NK-92 (cell line): ENCODE measurements around the gene PHF21B.
"Not testable (repeated sequence)": the region's sequence is repeated elsewhere in the genome, so short reads cannot be mapped to it uniquely, and the experiment has no call there.

Experiments used
- DNase-seq: peaks from one replicate; lab custom pipeline; 2025; ENCODE audit not compliant: unreplicated experiment; lab: John Stamatoyannopoulos, UW

PHF21B gene

DNA sequence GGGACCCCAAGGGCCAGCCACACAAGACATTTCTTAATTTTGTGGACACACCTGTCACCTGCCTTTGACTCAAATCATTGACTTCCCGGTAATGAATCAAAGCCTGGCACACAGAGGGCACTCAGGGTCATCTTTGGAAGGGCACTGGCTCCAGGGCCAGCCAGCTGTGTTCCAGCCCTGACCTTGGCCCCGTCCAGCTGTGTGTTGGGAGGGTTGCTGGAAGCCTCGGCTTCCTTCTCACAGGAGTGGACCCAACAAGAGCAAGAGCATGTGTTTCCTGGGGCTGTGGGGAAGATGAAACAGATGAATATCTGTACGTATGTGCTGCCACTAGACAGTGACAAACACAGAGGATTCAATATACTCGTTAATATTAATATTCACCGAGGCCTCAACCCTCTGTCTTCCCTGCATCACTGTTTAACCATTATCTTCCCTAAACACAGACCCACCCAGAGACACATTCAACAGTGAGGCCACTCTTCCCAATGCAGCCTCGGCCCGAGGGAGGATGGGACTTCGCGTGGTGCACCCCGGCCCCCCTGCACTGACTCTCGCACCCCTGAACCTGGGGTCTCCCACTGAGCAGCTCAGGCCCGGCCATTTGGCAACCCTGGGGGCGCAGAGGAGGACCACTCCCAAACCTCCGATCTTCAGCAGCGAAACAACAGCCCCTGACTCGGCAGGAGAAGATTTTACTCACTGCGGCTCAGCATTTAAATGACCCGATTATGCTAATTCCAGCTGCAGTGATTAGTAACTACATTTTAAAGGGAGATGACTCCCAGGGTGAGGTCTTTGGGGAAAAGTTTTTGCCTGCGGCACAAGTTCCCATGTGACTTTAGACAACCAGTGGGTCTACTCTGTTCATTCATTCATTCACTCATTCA, 45.7 kb downstream of the PHF21B start:
- no peak for DNase-seq

DNA sequence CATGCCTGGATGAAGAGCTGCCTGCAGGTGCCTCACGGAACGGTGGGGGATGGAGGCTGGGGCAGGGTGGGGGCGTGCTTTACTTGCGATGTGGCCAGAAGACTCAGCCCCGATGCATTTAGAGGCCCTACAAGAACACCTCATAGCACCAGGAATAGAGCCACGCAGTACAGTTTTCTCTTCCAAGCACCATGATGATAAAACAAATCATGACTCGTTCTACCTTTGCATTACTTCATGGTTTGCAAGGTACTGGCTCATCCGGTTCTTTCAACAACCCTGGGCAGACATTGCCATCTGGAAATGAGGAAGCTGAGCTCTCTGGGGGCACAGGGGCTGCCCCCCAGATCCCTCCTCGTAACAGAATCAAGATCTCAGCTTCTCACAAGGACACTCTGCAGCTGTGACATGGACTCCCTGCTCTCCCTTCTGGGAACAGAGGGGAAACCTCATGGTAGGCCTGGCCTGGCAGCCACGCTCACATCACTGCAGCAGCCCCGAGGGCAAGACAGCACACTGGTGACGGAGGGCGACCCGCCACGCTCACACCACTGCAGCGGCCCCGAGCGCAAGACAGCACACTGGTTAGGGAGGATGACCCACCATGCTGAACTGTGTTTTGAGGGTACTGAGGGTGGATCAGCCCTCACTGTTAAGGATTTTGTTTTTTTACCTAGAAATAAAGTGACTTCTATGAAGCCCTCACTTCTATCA, 46.9 kb downstream of the PHF21B start:
- DNase-seq = no peak

DNA sequence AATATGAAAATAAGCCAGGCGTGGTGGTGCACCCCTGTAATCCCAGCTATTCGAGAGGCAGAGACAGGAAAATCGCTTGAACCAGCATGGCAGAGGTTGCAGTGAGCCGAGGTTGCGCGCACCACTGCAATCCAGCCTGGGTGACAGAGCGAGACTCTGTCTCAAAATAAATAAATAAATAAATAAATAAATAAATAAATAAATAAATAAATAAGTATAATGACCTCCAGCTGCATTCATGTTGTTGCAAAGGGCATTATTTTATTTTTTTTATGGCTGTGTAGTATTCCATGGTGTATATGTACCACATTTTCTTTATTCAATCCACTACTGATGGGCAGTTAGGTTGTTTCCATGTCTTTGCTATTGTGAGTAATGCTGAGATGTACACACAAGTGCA, 48.1 kb downstream of the PHF21B start:
- DNase-seq = not testable (repeated sequence)

DNA sequence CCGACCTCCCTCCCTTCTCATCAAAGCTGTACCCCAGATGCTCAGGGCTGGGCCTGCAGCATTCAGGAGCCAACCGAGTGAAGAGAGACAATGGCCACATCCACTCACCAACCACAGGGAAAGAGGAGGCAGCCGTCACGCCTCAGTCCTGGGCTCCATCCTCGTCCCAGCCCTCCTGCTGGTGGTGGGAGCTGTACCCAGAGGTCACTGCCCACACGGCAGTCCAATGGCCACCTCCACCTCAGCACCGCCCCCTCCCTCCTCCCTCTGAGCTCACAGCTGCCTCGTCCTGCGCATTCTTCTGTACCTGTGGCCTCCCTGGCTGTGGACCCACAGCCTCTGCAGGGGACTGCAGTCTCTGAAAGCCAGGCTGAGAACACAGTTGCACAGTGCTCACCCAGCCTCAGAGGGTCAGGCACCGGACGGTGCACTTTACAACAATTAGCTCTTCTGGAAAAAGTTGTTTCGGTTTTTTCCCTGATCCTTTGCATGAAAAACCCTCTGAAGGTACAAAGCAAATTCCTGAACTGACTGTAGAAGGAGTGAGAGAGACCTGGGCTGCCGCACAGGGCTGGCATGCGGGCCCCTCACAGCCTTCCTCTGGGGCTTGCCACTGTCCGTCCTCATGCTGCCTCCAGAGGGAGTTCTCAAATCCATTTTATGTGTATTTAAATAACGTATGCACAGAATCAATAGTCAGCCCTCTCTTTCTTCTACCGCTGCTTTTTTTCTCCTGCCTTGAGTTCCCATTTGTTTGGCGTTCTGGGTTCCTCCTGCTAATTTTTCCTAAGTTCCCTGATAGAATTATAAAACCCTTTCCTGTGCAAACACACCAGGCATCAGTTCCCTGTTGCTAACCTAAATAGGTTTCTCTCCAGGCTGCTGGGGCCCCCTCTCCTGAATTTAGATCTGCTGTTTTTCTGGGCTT, 52.7 kb downstream of the PHF21B start:
- no peak for DNase-seq

DNA sequence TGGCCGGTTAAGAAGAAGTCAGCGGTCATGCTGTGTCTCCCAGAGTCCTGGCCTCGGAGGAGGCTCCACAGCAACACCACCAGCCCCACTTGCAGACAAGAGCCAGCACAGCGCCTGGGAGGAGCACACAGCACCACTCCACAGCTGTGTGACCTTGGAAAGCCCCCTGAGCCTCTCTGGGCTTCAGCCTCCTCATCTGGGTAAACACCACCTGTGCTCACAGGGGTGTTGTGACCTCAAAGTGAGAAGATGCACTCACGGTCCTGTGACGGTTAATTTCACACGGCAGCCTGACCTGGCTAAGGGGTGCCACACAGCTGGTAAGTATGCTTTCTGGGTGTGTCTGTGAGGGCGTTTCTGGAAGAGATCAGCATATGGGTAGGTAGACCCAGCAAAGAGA, 54.7 kb downstream of the PHF21B start:
- DNase-seq = no peak

DNA sequence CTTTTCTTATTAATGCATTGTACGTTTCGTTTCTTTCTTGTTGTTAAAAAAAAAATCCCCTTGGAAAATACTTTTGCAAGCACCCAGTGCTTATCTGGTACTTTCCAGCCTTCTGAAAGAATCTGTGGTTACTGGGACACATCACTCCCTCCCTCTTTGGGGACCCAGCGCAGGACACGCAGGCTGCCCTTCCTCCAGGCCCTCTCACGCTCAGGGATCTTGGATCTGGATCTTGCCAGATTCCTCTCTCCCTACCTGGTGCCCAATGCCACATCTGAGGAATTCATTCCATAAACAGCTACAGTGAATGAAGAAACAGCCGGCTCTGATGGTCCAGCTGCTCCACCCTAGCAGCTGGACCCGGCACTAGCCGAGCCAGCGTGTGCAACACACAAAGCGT, 55.7 kb downstream of the PHF21B start:
- DNase-seq = no peak

DNA sequence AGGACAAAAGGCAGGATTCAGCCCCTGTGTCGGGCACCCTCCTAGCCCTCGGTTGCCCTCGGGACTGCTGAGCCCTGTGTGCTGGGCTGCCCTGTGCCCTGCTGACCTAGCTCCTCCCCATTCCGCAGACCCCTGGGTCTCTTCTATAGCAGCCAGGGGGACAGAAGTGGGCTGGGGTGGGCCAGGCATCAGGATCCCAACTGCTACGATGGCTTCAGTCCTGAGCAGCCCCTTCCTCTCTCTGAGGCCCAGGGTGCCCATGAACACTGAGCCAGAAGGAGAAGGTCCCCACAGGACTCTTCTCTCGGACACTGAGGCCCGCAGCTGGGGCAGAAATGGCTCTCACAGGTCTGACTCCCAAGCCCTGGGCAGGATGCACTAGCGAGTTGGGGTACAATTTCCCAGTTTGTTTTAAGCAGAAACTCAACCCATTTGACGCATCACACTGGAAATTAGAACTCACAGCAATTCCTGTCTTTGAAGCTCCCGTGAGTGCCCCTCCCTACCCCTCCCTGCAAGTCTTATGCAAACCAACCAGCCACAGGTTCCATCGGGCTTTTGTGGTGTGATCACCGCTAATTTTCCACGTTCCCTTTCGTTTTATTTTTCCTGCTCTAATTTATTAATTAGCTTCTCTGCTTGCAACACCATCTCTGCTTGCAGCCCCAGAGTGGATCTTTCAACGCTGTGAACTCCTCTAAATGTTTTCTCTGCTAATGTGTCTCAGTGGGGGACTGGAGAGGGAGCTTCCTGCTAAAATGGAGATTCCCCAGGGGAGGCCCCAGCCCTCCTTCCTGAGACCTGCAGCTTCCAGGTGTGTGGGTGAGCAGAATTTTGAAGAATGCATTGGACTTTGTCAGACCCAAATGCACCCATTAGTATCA, 56.7 kb downstream of the PHF21B start:
- no peak for DNase-seq

DNA sequence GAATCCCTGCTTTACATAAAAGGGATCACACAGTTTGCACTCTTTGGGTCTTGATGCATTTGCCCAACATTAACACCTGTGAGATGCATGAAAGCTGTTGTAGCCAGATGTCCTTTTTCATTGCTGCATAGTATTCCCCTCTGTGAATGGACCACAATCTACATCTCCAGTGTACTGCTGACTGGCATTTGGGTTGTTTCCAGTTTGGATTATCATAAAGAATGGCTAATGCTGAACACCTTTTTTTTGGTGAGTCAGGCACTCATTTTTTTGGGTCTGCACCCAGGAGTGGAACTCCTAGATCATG, 58.3 kb downstream of the PHF21B start:
- no peak for DNase-seq

DNA sequence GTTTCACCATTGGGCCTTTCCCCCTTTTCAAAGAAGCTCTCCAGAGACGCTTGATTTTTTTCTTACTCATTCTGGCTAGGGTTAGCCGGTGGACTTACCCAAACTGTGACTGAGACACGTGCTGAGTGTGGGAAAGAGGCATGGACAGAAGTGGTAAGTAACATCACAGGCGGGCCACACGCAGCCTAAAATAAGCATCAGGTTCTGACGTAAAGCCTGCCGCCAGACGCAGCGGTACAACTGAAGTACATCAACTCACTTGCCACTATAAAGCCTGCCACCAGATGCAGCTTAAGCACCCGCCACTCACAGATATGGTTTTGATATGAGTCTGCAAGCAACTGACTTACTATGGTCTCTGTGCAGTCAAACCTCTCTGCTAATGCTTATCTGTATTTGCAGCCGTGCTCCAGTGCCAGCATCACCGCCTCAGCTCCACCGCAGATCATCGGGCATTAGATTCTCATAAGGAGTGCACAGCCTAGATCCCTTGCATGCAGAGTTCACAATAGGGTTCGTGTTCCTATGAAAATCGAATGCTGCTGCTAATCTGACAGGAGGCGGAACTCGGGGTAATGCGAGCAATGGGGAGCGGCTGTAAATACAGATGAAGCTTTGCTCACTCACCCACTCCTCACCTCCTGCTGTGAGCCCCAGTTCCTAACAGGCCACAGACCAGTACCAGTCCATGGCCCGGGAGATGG, 58.8 kb downstream of the PHF21B start:
- DNase-seq = no peak

DNA sequence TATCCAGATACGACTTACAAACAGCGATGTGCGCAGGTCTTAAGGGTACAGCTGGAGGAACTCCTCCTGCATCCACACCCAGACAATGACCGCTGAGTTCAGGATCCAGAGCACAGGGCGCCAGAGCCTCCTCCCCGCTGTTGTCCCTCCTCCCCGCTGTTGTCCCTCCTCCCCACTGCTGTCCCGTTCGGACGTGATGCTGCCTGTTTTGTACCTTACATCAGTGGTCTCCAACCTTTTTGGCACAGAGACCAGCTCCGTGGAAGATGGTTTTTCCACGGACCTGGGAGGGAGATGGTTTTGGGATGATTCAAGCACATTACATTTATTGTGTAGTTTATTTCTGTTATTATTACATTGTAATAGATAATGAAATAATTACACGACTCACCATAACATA, 62.0 kb downstream of the PHF21B start:
- no peak for DNase-seq

DNA sequence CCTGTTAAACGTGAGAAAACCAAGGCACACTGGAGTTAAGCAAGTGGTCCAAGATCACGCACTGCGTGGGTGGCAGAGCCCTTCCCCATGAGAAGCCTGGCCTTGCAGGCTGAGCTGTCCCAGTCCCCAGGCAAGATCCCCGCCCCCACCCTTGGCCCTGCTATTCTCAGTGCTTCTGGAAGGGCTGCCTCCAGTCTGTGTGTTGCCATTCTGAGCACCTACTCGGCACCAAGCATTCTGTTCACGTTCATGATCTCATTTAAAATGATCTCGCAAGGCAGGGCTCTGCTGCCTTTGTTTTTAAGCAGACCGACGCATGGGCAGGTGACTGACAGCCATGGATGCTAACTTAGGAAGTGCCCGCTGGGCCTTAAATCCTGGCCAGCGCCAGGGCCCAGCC, 62.8 kb downstream of the PHF21B start:
- DNase-seq = no peak

DNA sequence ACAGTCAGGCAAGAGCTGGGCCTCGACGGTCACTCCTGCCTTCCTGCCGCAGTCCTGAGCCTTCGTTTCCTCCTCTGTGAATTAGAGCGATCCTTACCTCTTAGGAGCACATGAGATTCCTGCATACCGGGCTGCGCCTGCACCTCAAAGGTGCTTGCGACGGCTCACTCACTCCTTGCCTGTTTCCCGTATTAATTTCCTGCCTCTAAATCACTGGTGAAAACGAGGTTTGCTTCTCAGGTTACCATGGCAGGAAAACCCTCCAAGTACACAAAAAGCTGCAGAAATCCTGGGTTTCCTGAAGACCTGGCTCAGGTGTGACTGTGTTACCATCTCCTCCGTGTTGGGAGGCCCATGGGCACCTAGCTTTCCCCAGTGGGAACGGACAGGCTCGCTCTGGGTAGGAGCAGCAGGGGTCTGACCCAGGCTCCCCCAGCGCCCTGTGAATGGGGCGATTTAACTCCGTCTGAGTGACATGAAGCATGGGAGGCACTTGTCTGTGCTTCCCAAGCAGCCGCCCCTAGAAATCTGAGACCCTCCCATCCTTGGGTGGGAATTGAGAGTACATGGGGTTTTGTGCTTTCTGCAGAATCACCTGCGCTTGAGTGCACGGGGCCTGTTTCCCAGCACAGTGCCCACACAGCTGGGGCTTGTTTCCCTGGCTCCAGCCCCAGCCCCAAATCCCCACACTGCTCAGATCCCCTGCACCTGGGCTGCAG, 64.8 kb downstream of the PHF21B start:
- no peak for DNase-seq

DNA sequence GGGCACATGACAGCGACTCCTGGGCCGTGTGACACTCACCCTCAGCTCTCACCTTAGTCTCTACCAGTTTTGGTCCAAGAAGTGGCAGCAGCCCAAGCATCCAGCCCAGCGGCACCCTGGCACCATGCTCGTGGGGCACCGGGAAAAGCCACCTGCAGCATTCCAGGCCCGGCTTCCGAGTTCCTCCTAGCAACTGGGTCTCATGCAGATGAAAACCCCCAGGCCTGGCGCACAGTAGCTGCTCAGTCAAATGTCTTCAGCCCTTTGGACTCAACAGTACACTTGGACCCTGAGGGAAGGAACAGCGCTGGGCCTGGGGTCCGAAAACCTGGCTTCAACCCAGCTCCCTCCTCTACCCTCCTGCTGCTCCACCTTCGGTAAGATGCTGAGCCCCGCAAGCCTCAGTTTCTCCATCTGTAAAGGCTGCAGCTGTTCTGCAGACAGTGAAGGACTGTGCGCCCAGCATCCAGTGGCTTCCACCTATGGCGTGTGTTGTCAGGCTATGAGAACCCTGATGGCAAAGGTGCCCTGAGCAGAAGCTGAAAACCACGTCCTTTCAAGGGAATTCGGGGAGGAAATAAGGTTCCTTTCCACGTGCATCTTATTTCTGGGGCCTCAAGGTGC, 66.0 kb downstream of the PHF21B start:
- no peak for DNase-seq

DNA sequence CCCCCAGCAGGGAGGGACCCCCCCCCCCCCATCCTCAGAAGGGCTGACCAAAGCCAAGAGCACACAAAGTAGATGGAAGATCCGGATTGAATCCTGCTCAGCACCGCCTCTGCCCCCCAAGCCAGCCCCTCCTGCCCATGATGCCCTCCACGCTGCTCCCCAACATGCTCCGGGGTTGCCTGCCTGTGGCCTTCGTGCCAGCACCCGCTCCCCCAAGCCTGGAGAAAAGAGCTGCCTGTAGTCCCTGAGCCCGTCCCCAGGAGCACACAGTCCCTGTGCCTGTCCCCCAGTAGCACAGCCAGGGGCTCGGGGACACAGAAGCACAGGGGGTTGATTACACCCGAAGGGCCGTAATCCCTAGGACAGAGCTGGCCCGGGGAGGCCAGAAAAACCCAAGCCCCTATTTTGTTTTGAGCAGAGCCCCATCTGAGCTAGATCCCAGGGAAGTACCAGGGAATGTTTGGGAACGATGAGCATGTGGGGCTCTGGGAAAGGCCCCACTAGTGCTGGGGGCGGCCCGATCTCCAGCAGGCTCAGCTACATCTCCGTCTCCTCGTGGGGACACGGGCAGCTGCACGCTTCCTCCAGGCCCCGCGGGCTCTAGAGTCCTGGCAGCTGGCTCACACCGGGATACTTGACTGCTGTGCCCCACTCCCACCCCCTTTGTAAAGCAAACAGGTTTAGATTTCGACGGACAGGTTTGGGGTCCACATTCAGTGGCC, 66.7 kb downstream of the PHF21B start:
- DNase-seq = no peak

DNA sequence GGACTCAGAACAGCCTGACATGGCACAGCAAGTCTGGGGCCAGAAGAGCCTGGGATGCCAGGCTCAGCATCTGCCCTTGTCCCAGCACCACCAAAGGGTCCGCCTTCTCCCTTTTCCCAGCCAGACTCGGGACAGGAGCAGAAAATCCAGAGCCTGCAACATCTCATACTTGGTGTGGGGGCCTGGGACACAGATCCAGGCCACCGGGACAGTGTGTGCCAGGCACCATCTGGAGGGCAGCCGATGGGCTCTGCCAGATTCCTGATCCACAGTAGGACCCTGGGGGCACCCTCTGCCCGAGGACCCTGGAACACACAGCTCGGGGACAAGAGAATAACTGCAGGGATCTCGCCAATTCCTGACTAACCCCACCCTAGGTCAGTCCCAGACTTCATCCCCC, 67.7 kb downstream of the PHF21B start:
- DNase-seq = no peak

DNA sequence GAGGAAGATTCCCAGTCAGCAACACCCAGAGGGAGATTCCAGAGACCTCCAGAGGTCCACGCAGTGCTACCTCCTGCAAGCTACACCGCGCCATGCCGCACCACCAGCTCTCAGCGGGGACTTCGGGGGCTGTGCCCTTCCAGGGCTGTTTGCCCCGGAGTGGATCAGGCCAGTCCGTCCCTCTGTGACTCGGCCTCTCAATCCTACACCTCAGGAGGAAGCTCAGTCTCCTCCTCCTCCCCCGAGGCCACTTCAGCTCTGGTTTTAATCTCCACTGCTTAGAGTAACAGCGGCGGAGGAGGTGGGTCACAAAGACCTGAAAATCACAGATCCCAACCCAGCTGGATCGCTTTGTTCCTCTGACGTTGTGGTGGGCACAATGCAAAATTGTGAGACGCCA, 68.6 kb downstream of the PHF21B start:
- DNase-seq = no peak

DNA sequence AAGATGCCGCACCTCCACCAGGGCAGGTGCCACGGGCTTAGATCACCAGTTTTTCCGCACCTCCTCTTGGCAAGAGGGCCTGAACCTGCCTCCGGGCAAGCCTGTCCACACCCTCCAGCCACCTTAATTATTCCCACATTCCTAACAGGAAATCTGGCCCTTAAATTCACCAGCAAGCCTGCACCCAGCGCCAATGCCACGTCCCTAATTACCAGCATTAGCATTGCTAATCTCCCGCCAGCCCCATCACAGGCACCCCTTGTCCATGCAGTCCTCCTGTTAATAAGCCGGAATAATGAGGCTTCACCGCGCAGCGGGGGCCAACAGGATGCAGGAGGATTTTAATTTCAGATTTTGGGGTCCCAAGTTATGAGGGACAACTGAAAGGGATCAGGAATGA, 69.7 kb downstream of the PHF21B start:
- DNase-seq = no peak

DNA sequence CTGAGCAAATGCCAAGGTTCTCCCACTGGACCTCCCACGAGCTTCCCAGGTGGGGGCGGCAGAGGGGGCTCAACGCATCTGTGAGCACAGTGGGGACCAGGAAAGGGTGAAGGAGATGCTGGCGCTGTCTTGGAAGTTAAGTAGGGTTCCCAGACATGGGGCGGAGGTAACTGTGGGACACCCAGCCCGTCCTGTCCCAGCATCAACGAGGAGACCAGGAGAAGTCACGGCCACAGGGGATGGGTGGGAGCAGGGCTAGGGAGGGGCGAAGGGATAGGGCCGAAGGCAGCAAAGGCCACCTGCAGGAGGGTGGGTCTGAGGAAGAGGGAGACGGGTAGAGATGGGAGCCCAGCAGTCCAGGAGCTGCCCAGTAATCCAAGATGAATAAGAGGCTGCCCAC, 70.4 kb downstream of the PHF21B start:
- no peak for DNase-seq
